SK-N-SH (cell line): ENCODE measurements around the gene UPF2. TPM values are rescaled to one million over a fixed set of nuclear protein-coding genes. Genes with fewer than 3 reads are reported as not detected.

ENCODE experiments used
- CTCF ChIA-PET: fragments of 300-600, 350-600 bp; formaldehyde crosslinking; extraction: SDS; loops from one replicate; lab custom pipeline; 2021; lab: Yijun Ruan, JAX
- POLR2A ChIA-PET: fragments of 350-600 bp; sonication (Branson Sonifier 250); formaldehyde crosslinking; extraction: SDS; loops from one replicate; lab custom pipeline; 2020; ENCODE audit warnings: antibody characterized with exemption, inconsistent platforms; lab: Yijun Ruan, JAX
- DNase-seq: peaks from one replicate; pipeline ENCODE4 v3.0.0; 2012
- H2AFZ ChIP-seq: fragments of 200-600 bp; sonication (generic); 2 replicates; pipeline ENCODE4 v1.8.1; 2016; ENCODE audit warnings: antibody characterized with exemption, mild to moderate bottlenecking, low read depth
- H3F3A ChIP-seq: fragments of 200-600 bp; sonication (generic); replicated peaks from 2 replicates; pipeline ENCODE3; 2016; ENCODE audit warnings: antibody characterized with exemption, mild to moderate bottlenecking; ENCODE audit not compliant: insufficient read depth
- H3K27ac ChIP-seq, 2 experiments: fragments of 200-500 bp in 1 of 2; fragments of 200-600 bp in 1 of 2; sonication (Bioruptor generic) in 1 of 2; sonication (generic), shearing (Covaris generic) in 1 of 2; 2 replicates each; pipeline versions ENCODE4 v1.5.1 to v1.6.1; 2014 to 2016; ENCODE audit warnings: low read depth in 2 of 2, inconsistent platforms in 1 of 2, low read length in 1 of 2, mild to moderate bottlenecking in 1 of 2, mixed read lengths in 1 of 2
- H3K27me3 ChIP-seq: fragments of 200-600 bp; sonication (generic), shearing (Covaris generic); 2 replicates; pipeline ENCODE4 v1.6.1; 2016; ENCODE audit warnings: mixed run types; ENCODE audit not compliant: insufficient read depth
- H3K36me3 ChIP-seq, 2 experiments: fragments of 200-500 bp in 1 of 2; fragments of 200-600 bp in 1 of 2; sonication (Bioruptor generic) in 1 of 2; sonication (generic) in 1 of 2; replicated peaks in 1 of 2; 2 replicates each; pipeline versions ENCODE3 to v1.5.1; 2014 to 2016; ENCODE audit warnings: low read length in 1 of 2, mild to moderate bottlenecking in 1 of 2; ENCODE audit not compliant: insufficient read depth in 2 of 2, control insufficient read depth in 1 of 2
- H3K4me1 ChIP-seq, 2 experiments: fragments of 200-500 bp in 1 of 2; fragments of 200-600 bp in 1 of 2; sonication (Bioruptor generic) in 1 of 2; sonication (generic), shearing (Covaris generic) in 1 of 2; 2 replicates each; pipeline versions ENCODE4 v1.5.1 to v1.6.1; 2014 to 2016; ENCODE audit warnings: low read depth in 1 of 2, low read length in 1 of 2, mixed run types in 1 of 2; ENCODE audit not compliant: insufficient read depth in 2 of 2, control insufficient read depth in 1 of 2
- H3K4me2 ChIP-seq: fragments of 200-600 bp; sonication (generic), shearing (Covaris generic); 2 replicates; pipeline ENCODE4 v1.6.1; 2017; ENCODE audit warnings: mixed run types
- H3K4me3 ChIP-seq, 2 experiments: fragments of 200-500 bp in 1 of 2; fragments of 200-600 bp in 1 of 2; sonication (Bioruptor generic) in 1 of 2; sonication (generic), shearing (Covaris generic) in 1 of 2; 2 replicates each; pipeline versions ENCODE4 v1.5.1 to v1.8.1; 2014 to 2016; ENCODE audit warnings: low read depth in 2 of 2, inconsistent platforms in 1 of 2, low read length in 1 of 2, mild to moderate bottlenecking in 1 of 2, mixed read lengths in 1 of 2, moderate library complexity in 1 of 2
- H3K79me2 ChIP-seq: fragments of 200-600 bp; sonication (generic); 2 replicates; pipeline ENCODE4 v1.8.1; 2017; ENCODE audit warnings: mild to moderate bottlenecking; ENCODE audit not compliant: insufficient read depth
- H3K9ac ChIP-seq: fragments of 200-600 bp; sonication (generic); 2 replicates; pipeline ENCODE4 v1.6.1; 2017; ENCODE audit warnings: mixed run types
- H3K9me2 ChIP-seq: fragments of 200-600 bp; sonication (generic); 2 replicates; pipeline ENCODE4 v1.6.1; 2017; ENCODE audit warnings: mixed run types
- H3K9me3 ChIP-seq: fragments of 200-600 bp; sonication (generic); 2 replicates; pipeline ENCODE4 v1.6.1; 2017; ENCODE audit warnings: mixed run types, mild to moderate bottlenecking, moderate library complexity
- H4K20me1 ChIP-seq: fragments of 200-600 bp; sonication (generic); 2 replicates; pipeline ENCODE4 v1.6.1; 2017; ENCODE audit warnings: mild to moderate bottlenecking, mixed run types; ENCODE audit not compliant: insufficient read depth
- EZH2phosphoT487 ChIP-seq: fragments of 200-600 bp; sonication (generic); IDR thresholded peaks from 2 replicates; pipeline ENCODE4 v1.6.1; 2017; ENCODE audit warnings: low read depth, mixed run types, mild to moderate bottlenecking, antibody characterized with exemption, moderate library complexity, borderline replicate concordance
- FOXJ3 ChIP-seq: sonication (generic); formaldehyde crosslinking; IDR thresholded peaks from 2 replicates; pipeline ENCODE4 v1.5.1; 2020; ENCODE audit warnings: mild to moderate bottlenecking, missing genetic modification reagents
- GABPA ChIP-seq: IDR thresholded peaks from 2 replicates; pipeline ENCODE4 v1.4.0; 2012; ENCODE audit warnings: low read depth, mild to moderate bottlenecking
- IRF3 ChIP-seq: fragments of 150-350 bp; IDR thresholded peaks from 2 replicates; pipeline ENCODE4 v1.6.1; 2016; ENCODE audit warnings: mild to moderate bottlenecking, low read depth, low read length
- MXI1 ChIP-seq: IDR thresholded peaks from 2 replicates; pipeline ENCODE4 v1.6.1; 2012; ENCODE audit warnings: mild to moderate bottlenecking, low read depth, low read length, improper control_type of control experiment
- NFIC ChIP-seq: IDR thresholded peaks from 2 replicates; pipeline ENCODE4 v1.4.0; 2012; ENCODE audit warnings: borderline replicate concordance
- NRF1 ChIP-seq: IDR thresholded peaks from 2 replicates; pipeline ENCODE4 v1.6.1; 2012; ENCODE audit warnings: low read depth, mild to moderate bottlenecking, low read length
- POLR2AphosphoS5 ChIP-seq: IDR thresholded peaks from 2 replicates; pipeline ENCODE4 v1.6.1; 2012; ENCODE audit warnings: low read depth, low read length
- RAD21 ChIP-seq: IDR thresholded peaks from 2 replicates; pipeline ENCODE4 v1.6.1; 2012; ENCODE audit warnings: mild to moderate bottlenecking, low read length
- RXRA ChIP-seq: IDR thresholded peaks from 2 replicates; pipeline ENCODE4 v1.4.0; 2012; ENCODE audit warnings: low read depth, mild to moderate bottlenecking, borderline replicate concordance
- SIN3A ChIP-seq: IDR thresholded peaks from 2 replicates; pipeline ENCODE4 v1.6.1; 2012; ENCODE audit warnings: low read depth, mild to moderate bottlenecking, low read length, moderate library complexity, borderline replicate concordance
- USF1 ChIP-seq: IDR thresholded peaks from 2 replicates; pipeline ENCODE4 v1.4.0; 2012; ENCODE audit warnings: low read depth, borderline replicate concordance
- USF2 ChIP-seq: fragments of 150-350 bp; IDR thresholded peaks from 2 replicates; pipeline ENCODE4 v1.6.1; 2017; ENCODE audit warnings: antibody characterized with exemption, low read length, low read depth, borderline replicate concordance
- WGBS: methylation state at CpG from one replicate; pipeline ENCODE4 v1.1.6; 2017; ENCODE audit warnings: low lambda C conversion rate; 5-methylcytosine and 5-hydroxymethylcytosine counted together
- polyA plus RNA-seq, 3 experiments: library from polyadenylated mRNA; depleted of rRNA; stranded (reverse); fragments of >200 nt; gene quantifications; 2 replicates each; pipeline ENCODE4 v1.2.3, GENCODE V29; 2012
- TF ChIP-seq, protein P1 (sequence below): IDR thresholded peaks from 2 replicates; pipeline ENCODE4; 2012
- TF ChIP-seq, protein P2 (sequence below): IDR thresholded peaks from 2 replicates; pipeline ENCODE4 v1.4.0; 2012; ENCODE audit warnings: low read depth
- TF ChIP-seq, protein P3 (sequence below): IDR thresholded peaks from 2 replicates; pipeline ENCODE4 v1.6.1; 2012; ENCODE audit warnings: mild to moderate bottlenecking, low read depth, low read length, moderate library complexity

UPF2 gene
- polyA plus RNA-seq, 1 of the 3 experiments (the other 2 are of a cell fraction) = 4.7 TPM

DNA sequence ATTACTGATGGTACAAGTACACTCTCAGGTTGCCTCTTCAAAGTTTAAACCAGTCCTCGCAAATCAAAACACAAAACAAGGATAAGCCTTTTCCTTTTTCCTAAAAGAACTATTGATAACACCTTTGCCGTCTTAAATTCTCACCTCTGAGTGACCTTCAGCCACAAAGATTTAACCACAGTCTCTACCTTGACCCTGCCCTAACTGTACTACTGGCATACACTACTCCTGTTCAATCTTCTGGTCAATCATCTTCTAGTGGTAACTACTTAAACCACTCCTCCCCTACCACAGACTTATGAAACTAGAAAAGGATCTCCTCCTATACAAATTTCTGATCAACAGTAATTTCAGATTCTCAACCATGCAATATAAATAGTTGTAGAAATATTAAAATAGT, 15.1 kb downstream of the UPF2 start:
- Histone ChIP-seq H4K20me1 (peaks cover 10% of the 10 kb centered on the region), H3K36me3 (peaks cover 16 to 43% of the 10 kb centered on the region in 2 experiments), H3K27me3 (no peaks in the 10 kb centered on the region), H3K4me2 (no peak overlapping the region), H3K9ac (no peak overlapping the region), H3K4me1 (no peaks in the 10 kb centered on the region), H3K4me3 (no peak overlapping the region)
- POLR2A ChIA-PET = no interaction called here
- CTCF ChIA-PET = no interaction called here
- no peak for DNase-seq
- TF ChIP-seq RAD21 = no peak
- TF ChIP-seq POLR2AphosphoS5 = no peak
- TF ChIP-seq, protein P1, sequence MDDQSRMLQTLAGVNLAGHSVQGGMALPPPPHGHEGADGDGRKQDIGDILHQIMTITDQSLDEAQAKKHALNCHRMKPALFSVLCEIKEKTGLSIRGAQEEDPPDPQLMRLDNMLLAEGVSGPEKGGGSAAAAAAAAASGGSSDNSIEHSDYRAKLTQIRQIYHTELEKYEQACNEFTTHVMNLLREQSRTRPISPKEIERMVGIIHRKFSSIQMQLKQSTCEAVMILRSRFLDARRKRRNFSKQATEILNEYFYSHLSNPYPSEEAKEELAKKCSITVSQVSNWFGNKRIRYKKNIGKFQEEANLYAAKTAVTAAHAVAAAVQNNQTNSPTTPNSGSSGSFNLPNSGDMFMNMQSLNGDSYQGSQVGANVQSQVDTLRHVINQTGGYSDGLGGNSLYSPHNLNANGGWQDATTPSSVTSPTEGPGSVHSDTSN = no peak
- TF ChIP-seq, protein P2, sequence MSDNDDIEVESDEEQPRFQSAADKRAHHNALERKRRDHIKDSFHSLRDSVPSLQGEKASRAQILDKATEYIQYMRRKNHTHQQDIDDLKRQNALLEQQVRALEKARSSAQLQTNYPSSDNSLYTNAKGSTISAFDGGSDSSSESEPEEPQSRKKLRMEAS = no peak
- no peak for TF ChIP-seq GABPA
- TF ChIP-seq USF2 = no peak
- TF ChIP-seq MXI1 = no peak
- no peak for TF ChIP-seq RXRA
- no peak for TF ChIP-seq FOXJ3 (CRISPR knock-in tag)
- TF ChIP-seq, protein P3, sequence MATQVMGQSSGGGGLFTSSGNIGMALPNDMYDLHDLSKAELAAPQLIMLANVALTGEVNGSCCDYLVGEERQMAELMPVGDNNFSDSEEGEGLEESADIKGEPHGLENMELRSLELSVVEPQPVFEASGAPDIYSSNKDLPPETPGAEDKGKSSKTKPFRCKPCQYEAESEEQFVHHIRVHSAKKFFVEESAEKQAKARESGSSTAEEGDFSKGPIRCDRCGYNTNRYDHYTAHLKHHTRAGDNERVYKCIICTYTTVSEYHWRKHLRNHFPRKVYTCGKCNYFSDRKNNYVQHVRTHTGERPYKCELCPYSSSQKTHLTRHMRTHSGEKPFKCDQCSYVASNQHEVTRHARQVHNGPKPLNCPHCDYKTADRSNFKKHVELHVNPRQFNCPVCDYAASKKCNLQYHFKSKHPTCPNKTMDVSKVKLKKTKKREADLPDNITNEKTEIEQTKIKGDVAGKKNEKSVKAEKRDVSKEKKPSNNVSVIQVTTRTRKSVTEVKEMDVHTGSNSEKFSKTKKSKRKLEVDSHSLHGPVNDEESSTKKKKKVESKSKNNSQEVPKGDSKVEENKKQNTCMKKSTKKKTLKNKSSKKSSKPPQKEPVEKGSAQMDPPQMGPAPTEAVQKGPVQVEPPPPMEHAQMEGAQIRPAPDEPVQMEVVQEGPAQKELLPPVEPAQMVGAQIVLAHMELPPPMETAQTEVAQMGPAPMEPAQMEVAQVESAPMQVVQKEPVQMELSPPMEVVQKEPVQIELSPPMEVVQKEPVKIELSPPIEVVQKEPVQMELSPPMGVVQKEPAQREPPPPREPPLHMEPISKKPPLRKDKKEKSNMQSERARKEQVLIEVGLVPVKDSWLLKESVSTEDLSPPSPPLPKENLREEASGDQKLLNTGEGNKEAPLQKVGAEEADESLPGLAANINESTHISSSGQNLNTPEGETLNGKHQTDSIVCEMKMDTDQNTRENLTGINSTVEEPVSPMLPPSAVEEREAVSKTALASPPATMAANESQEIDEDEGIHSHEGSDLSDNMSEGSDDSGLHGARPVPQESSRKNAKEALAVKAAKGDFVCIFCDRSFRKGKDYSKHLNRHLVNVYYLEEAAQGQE = no peak
- no peak for TF ChIP-seq EZH2phosphoT487
- no peak for TF ChIP-seq IRF3
- TF ChIP-seq SIN3A = no peak
- TF ChIP-seq USF1 = no peak
- TF ChIP-seq NFIC = no peak
- TF ChIP-seq NRF1 = no peak
- TF ChIP-seq, all 33 proteins: peak for 0
- peaks cover 10% of the 10 kb centered on the region for H3F3A ChIP-seq
- H2AFZ ChIP-seq = no peak overlapping the region
- no peaks in the 10 kb centered on the region for H3K9me2 ChIP-seq
- H3K79me2 ChIP-seq = peaks cover 96% of the 10 kb centered on the region
- H3K9me3 ChIP-seq = no peaks in the 10 kb centered on the region
- WGBS = 96% methylated on average over 2 of the region's 2 CpGs
- H3K27ac ChIP-seq = no peak overlapping the region
